HL-60 (cell line): ENCODE data around the gene DMRTC2.

ENCODE experiments used
- TF ChIP-seq, protein P1 (sequence below): IDR thresholded peaks from one replicate; pipeline ENCODE4 v1.5.1; 2011; ENCODE audit warnings: low read length, control low read depth, inconsistent platforms; ENCODE audit not compliant: insufficient read depth
- TF ChIP-seq, protein P2 (sequence below): IDR thresholded peaks from 2 replicates; pipeline ENCODE4 v1.6.1; 2012; ENCODE audit warnings: low read depth; ENCODE audit not compliant: insufficient replicate concordance

DNA sequence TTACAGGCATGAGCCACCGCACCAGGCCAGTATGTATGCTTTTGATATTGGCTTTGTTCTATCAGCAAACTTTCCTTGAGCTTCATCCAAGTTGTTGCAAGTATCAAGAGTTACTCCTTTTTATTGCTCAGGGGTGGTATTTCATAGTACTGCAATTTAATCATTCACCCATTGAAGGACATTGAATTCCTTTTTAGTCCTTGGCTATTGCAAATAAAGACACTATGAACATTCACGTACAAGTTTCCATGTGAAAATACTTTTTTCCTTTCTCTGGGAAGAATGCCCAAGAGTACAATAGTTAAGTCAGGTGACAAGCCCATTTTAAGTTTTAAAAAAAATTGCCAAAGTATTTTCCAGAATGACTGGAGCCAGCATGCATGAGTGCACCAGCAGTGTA, 28.1 kb upstream of the DMRTC2 start:
- TF ChIP-seq, protein P1, sequence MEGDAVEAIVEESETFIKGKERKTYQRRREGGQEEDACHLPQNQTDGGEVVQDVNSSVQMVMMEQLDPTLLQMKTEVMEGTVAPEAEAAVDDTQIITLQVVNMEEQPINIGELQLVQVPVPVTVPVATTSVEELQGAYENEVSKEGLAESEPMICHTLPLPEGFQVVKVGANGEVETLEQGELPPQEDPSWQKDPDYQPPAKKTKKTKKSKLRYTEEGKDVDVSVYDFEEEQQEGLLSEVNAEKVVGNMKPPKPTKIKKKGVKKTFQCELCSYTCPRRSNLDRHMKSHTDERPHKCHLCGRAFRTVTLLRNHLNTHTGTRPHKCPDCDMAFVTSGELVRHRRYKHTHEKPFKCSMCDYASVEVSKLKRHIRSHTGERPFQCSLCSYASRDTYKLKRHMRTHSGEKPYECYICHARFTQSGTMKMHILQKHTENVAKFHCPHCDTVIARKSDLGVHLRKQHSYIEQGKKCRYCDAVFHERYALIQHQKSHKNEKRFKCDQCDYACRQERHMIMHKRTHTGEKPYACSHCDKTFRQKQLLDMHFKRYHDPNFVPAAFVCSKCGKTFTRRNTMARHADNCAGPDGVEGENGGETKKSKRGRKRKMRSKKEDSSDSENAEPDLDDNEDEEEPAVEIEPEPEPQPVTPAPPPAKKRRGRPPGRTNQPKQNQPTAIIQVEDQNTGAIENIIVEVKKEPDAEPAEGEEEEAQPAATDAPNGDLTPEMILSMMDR: no peak
- TF ChIP-seq, protein P2, sequence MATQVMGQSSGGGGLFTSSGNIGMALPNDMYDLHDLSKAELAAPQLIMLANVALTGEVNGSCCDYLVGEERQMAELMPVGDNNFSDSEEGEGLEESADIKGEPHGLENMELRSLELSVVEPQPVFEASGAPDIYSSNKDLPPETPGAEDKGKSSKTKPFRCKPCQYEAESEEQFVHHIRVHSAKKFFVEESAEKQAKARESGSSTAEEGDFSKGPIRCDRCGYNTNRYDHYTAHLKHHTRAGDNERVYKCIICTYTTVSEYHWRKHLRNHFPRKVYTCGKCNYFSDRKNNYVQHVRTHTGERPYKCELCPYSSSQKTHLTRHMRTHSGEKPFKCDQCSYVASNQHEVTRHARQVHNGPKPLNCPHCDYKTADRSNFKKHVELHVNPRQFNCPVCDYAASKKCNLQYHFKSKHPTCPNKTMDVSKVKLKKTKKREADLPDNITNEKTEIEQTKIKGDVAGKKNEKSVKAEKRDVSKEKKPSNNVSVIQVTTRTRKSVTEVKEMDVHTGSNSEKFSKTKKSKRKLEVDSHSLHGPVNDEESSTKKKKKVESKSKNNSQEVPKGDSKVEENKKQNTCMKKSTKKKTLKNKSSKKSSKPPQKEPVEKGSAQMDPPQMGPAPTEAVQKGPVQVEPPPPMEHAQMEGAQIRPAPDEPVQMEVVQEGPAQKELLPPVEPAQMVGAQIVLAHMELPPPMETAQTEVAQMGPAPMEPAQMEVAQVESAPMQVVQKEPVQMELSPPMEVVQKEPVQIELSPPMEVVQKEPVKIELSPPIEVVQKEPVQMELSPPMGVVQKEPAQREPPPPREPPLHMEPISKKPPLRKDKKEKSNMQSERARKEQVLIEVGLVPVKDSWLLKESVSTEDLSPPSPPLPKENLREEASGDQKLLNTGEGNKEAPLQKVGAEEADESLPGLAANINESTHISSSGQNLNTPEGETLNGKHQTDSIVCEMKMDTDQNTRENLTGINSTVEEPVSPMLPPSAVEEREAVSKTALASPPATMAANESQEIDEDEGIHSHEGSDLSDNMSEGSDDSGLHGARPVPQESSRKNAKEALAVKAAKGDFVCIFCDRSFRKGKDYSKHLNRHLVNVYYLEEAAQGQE: no peak
